Progenitor cell of endocrine pancreas (in vitro differentiated cells): Measurements from ENCODE around the gene NBEA. TPM values are rescaled to one million over a fixed set of nuclear protein-coding genes. Genes with fewer than 3 reads are reported as not detected.

ENCODE experiments used
- DNase-seq: peaks from one replicate; pipeline ENCODE4 v3.0.0; 2021; ENCODE audit warnings: low spot score; ENCODE audit not compliant: unreplicated experiment
- H3K27ac Mint-ChIP-seq: 2 replicates; pipeline ENCODE4 v1.8.0; 2021; ENCODE audit warnings: mild to moderate bottlenecking, moderate library complexity, mixed read lengths
- H3K27me3 Mint-ChIP-seq: 2 replicates; pipeline ENCODE4 v1.8.0; 2021; ENCODE audit warnings: mixed read lengths
- H3K36me3 Mint-ChIP-seq: 2 replicates; pipeline ENCODE4 v1.8.0; 2022; ENCODE audit warnings: mixed read lengths; ENCODE audit not compliant: insufficient read depth
- H3K4me1 Mint-ChIP-seq: 2 replicates; pipeline ENCODE4 v1.8.0; 2021; ENCODE audit warnings: low read depth, mixed read lengths
- H3K4me3 Mint-ChIP-seq: 2 replicates; pipeline ENCODE4 v1.8.0; 2021; ENCODE audit warnings: low read depth, mild to moderate bottlenecking, moderate library complexity, mixed read lengths
- H3K9me3 Mint-ChIP-seq: 2 replicates; pipeline ENCODE4 v1.8.0; 2021; ENCODE audit warnings: low read depth, mixed read lengths
- CTCF ChIP-seq: fragments of 200-600 bp; sonication (generic); IDR thresholded peaks from one replicate; pipeline ENCODE4 v1.5.0; 2021; ENCODE audit warnings: antibody characterized with exemption, mild to moderate bottlenecking; ENCODE audit not compliant: unreplicated experiment
- total RNA-seq: library from RNA; stranded (reverse); gene quantifications from 2 replicates; pipeline ENCODE4 v1.2.1, GENCODE V29; 2021

NBEA gene
- total RNA-seq, 1 donor from 2014 or later: 21.7 TPM

- no peaks in the 10 kb centered on the region for H3K9me3 Mint-ChIP-seq
- no peak for TF ChIP-seq CTCF
- no peaks in the 10 kb centered on the region for H3K36me3 Mint-ChIP-seq
- DNase-seq: no peak
- H3K27ac Mint-ChIP-seq: no peak overlapping the region
- no peak overlapping the region for H3K4me3 Mint-ChIP-seq
- no peaks in the 10 kb centered on the region for H3K4me1 Mint-ChIP-seq
- H3K27me3 Mint-ChIP-seq: no peaks in the 10 kb centered on the region
Measured at GRCh38 chr13:35552172-35552844, 610.2 kb downstream of the NBEA start.

GRCh38 chr13:35554972-35555623 lies 613.0 kb downstream of the NBEA start:
- H3K27ac Mint-ChIP-seq: no peak overlapping the region
- no peaks in the 10 kb centered on the region for H3K36me3 Mint-ChIP-seq
- no peaks in the 10 kb centered on the region for H3K27me3 Mint-ChIP-seq
- DNase-seq: no peak
- no peak for TF ChIP-seq CTCF
- H3K9me3 Mint-ChIP-seq: no peaks in the 10 kb centered on the region
- no peaks in the 10 kb centered on the region for H3K4me1 Mint-ChIP-seq
- H3K4me3 Mint-ChIP-seq: no peak overlapping the region

GRCh38 chr13:35557475-35557874 lies 615.4 kb downstream of the NBEA start:
- Mint-ChIP-seq H3K27me3 (no peaks in the 10 kb centered on the region), H3K4me3 (no peak overlapping the region), H3K36me3 (no peaks in the 10 kb centered on the region), H3K9me3 (no peaks in the 10 kb centered on the region), H3K27ac (no peak overlapping the region), H3K4me1 (no peaks in the 10 kb centered on the region)
- no peak for DNase-seq
- TF ChIP-seq CTCF: no peak

GRCh38 chr13:35561540-35561939 lies 619.5 kb downstream of the NBEA start:
- Mint-ChIP-seq H3K36me3 (no peaks in the 10 kb centered on the region), H3K4me3 (no peak overlapping the region), H3K27ac (no peak overlapping the region), H3K9me3 (no peaks in the 10 kb centered on the region), H3K27me3 (no peaks in the 10 kb centered on the region), H3K4me1 (no peaks in the 10 kb centered on the region)
- TF ChIP-seq CTCF: no peak
- no peak for DNase-seq

GRCh38 chr13:35565273-35565672 lies 623.2 kb downstream of the NBEA start:
- TF ChIP-seq CTCF: no peak
- no peak for DNase-seq
- Mint-ChIP-seq H3K4me3 (no peak overlapping the region), H3K27me3 (no peaks in the 10 kb centered on the region), H3K9me3 (no peaks in the 10 kb centered on the region), H3K36me3 (no peaks in the 10 kb centered on the region), H3K27ac (no peak overlapping the region), H3K4me1 (no peaks in the 10 kb centered on the region)
